IMR-90 (cell line): Measurements from ENCODE around the gene TMEM248.

Source experiments
- BHLHE40 ChIP-seq: fragments of 150-350 bp; IDR thresholded peaks from 2 replicates; pipeline ENCODE4 v1.6.1; 2016; ENCODE audit warnings: mild to moderate bottlenecking, low read depth, low read length
- CEBPB ChIP-seq: IDR thresholded peaks from 2 replicates; pipeline ENCODE4 v1.6.1; 2012; ENCODE audit warnings: low read depth, low read length, improper control_type of control experiment
- FOS ChIP-seq: fragments of 150-350 bp; IDR thresholded peaks from 2 replicates; pipeline ENCODE4 v1.6.1; 2016; ENCODE audit warnings: low read depth, low read length
- MAFK ChIP-seq: IDR thresholded peaks from 2 replicates; pipeline ENCODE4 v1.6.1; 2012; ENCODE audit warnings: low read depth, low read length, improper control_type of control experiment
- MAZ ChIP-seq: IDR thresholded peaks from 2 replicates; pipeline ENCODE4 v1.6.1; 2012; ENCODE audit warnings: low read depth, mild to moderate bottlenecking, low read length, improper control_type of control experiment, moderate library complexity, borderline replicate concordance
- MXI1 ChIP-seq: IDR thresholded peaks from 2 replicates; pipeline ENCODE4 v1.6.1; 2012; ENCODE audit warnings: low read depth, mild to moderate bottlenecking, low read length, moderate library complexity, borderline replicate concordance
- POLR2A ChIP-seq: IDR thresholded peaks from 2 replicates; pipeline ENCODE4 v1.6.1; 2012; ENCODE audit warnings: mild to moderate bottlenecking, low read depth, low read length
- RAD21 ChIP-seq: IDR thresholded peaks from 2 replicates; pipeline ENCODE4 v1.6.1; 2012; ENCODE audit warnings: low read length, improper control_type of control experiment
- RCOR1 ChIP-seq: IDR thresholded peaks from 2 replicates; pipeline ENCODE4 v1.6.1; 2012; ENCODE audit warnings: mild to moderate bottlenecking, low read length, improper control_type of control experiment; ENCODE audit not compliant: insufficient replicate concordance
- RFX5 ChIP-seq: IDR thresholded peaks from 2 replicates; pipeline ENCODE4 v1.8.0; 2012; ENCODE audit warnings: low read depth, mild to moderate bottlenecking, low read length, moderate library complexity
- SMC3 ChIP-seq: fragments of 150-350 bp; IDR thresholded peaks from 2 replicates; pipeline ENCODE4 v1.6.1; 2016; ENCODE audit warnings: low read depth, mild to moderate bottlenecking, antibody characterized with exemption, low read length, moderate library complexity
- TF ChIP-seq, protein P1 (sequence below): conservative IDR thresholded peaks from 2 replicates; pipeline ENCODE4 v1.5.1; 2012; ENCODE audit warnings: mild to moderate bottlenecking, low read depth, low read length, improper control_type of control experiment
- TF ChIP-seq, protein P2 (sequence below): fragments of 150-350 bp; IDR thresholded peaks from 2 replicates; pipeline ENCODE4 v1.6.1; 2017; ENCODE audit warnings: mild to moderate bottlenecking, antibody characterized with exemption, low read length, low read depth
- TF ChIP-seq, protein P3 (sequence below): fragments of 150-350 bp; IDR thresholded peaks from 2 replicates; pipeline ENCODE4 v1.6.1; 2016; ENCODE audit warnings: low read depth, mild to moderate bottlenecking, low read length, moderate library complexity, borderline replicate concordance

DNA sequence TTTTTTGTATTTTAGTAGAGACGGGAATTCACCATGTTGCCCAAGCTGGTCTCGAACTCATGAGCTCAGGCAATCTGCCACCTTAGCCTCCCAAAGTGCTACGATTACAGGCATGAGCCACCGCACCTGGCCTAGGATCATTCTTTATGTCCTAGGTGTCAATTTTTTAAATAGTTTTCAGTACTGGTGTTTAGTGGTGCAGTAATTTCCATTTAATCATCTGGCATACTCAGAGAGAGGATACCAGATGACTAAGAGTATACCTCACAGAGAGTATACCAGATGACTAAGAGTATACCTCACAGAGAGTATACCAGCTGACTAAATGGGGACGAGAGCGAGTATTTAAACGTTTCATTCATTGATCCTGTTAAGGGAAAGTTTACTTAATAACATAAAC is 37.3 kb upstream of the TMEM248 start:
- no peak for TF ChIP-seq POLR2A
- TF ChIP-seq, protein P1, sequence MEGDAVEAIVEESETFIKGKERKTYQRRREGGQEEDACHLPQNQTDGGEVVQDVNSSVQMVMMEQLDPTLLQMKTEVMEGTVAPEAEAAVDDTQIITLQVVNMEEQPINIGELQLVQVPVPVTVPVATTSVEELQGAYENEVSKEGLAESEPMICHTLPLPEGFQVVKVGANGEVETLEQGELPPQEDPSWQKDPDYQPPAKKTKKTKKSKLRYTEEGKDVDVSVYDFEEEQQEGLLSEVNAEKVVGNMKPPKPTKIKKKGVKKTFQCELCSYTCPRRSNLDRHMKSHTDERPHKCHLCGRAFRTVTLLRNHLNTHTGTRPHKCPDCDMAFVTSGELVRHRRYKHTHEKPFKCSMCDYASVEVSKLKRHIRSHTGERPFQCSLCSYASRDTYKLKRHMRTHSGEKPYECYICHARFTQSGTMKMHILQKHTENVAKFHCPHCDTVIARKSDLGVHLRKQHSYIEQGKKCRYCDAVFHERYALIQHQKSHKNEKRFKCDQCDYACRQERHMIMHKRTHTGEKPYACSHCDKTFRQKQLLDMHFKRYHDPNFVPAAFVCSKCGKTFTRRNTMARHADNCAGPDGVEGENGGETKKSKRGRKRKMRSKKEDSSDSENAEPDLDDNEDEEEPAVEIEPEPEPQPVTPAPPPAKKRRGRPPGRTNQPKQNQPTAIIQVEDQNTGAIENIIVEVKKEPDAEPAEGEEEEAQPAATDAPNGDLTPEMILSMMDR: no peak
- TF ChIP-seq, protein P2, sequence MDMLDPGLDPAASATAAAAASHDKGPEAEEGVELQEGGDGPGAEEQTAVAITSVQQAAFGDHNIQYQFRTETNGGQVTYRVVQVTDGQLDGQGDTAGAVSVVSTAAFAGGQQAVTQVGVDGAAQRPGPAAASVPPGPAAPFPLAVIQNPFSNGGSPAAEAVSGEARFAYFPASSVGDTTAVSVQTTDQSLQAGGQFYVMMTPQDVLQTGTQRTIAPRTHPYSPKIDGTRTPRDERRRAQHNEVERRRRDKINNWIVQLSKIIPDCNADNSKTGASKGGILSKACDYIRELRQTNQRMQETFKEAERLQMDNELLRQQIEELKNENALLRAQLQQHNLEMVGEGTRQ: peak; percentile 32; the same call in 1 of the 2 replicates
- no peak for TF ChIP-seq RCOR1
- TF ChIP-seq, protein P3, sequence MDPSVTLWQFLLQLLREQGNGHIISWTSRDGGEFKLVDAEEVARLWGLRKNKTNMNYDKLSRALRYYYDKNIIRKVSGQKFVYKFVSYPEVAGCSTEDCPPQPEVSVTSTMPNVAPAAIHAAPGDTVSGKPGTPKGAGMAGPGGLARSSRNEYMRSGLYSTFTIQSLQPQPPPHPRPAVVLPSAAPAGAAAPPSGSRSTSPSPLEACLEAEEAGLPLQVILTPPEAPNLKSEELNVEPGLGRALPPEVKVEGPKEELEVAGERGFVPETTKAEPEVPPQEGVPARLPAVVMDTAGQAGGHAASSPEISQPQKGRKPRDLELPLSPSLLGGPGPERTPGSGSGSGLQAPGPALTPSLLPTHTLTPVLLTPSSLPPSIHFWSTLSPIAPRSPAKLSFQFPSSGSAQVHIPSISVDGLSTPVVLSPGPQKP: no peak
- no peak for TF ChIP-seq RAD21
- no peak for TF ChIP-seq SMC3
- no peak for TF ChIP-seq BHLHE40
- no peak for TF ChIP-seq MAZ
- TF ChIP-seq FOS: peak; percentile 35; the same call in 1 of the 2 replicates
- TF ChIP-seq CEBPB: no peak
- no peak for TF ChIP-seq MXI1
- no peak for TF ChIP-seq RFX5
- TF ChIP-seq MAFK: no peak
